ENCODE data around the gene WWC2. TPM values are rescaled to one million over a fixed set of nuclear protein-coding genes. Genes with fewer than 3 reads are reported as not detected.

WWC2 gene
- total RNA-seq, 4 donors from 2014 or later, result 4.6 to 40.4 (median 9.5) TPM

GRCh38 chr4:183306811-183307210, 207.8 kb downstream of the WWC2 start:
- DNase-seq, result no peak
- H3K36me3 ChIP-seq, result no peaks in the 10 kb centered on the region
- no peaks in the 10 kb centered on the region for H3K9me3 ChIP-seq
- no peaks in the 10 kb centered on the region for H3K27me3 ChIP-seq
- TF ChIP-seq POLR2A (IDR thresholded peaks at IDR 0.05) (no peak), CTCF (IDR thresholded peaks at IDR 0.05) (no peak)
- H3K4me1 ChIP-seq, result no peaks in the 10 kb centered on the region
- no peak overlapping the region for H3K27ac ChIP-seq
- no peak overlapping the region for H3K4me3 ChIP-seq

GRCh38 chr4:183312841-183313240, 213.8 kb downstream of the WWC2 start:
- H3K27ac ChIP-seq, result no peak overlapping the region
- no peak for TF ChIP-seq CTCF (IDR thresholded peaks at IDR 0.05)
- no peak for TF ChIP-seq POLR2A (IDR thresholded peaks at IDR 0.05)
- H3K36me3 ChIP-seq, result peaks cover 0 to 7% (median 0%) of the 10 kb centered on the region in 3 donors
- H3K4me1 ChIP-seq, result no peaks in the 10 kb centered on the region
- DNase-seq, result no peak
- no peak overlapping the region for H3K4me3 ChIP-seq
- no peaks in the 10 kb centered on the region for H3K9me3 ChIP-seq
- H3K27me3 ChIP-seq, result no peaks in the 10 kb centered on the region

- no peak overlapping the region for H3K4me3 ChIP-seq
- DNase-seq, result no peak
- peaks cover 0 to 7% (median 0%) of the 10 kb centered on the region in 3 donors for H3K36me3 ChIP-seq
- H3K27me3 ChIP-seq, result no peaks in the 10 kb centered on the region
- TF ChIP-seq POLR2A (IDR thresholded peaks at IDR 0.05), result no peak
- no peak for TF ChIP-seq CTCF (IDR thresholded peaks at IDR 0.05)
- H3K27ac ChIP-seq, result no peak overlapping the region
- H3K4me1 ChIP-seq, result no peaks in the 10 kb centered on the region
- no peaks in the 10 kb centered on the region for H3K9me3 ChIP-seq
These were observed 215.3 kb downstream of the WWC2 start for GRCh38 chr4:183314336-183314735.

GRCh38 chr4:183314806-183315205, 215.7 kb downstream of the WWC2 start:
- H3K4me1 ChIP-seq, result no peaks in the 10 kb centered on the region
- peaks cover 0 to 7% (median 0%) of the 10 kb centered on the region in 3 donors for H3K36me3 ChIP-seq
- no peak overlapping the region for H3K27ac ChIP-seq
- H3K4me3 ChIP-seq, result no peak overlapping the region
- no peaks in the 10 kb centered on the region for H3K9me3 ChIP-seq
- no peak for DNase-seq
- H3K27me3 ChIP-seq, result no peaks in the 10 kb centered on the region
- no peak for TF ChIP-seq CTCF (IDR thresholded peaks at IDR 0.05)
- TF ChIP-seq POLR2A (IDR thresholded peaks at IDR 0.05), result no peak

GRCh38 chr4:183318656-183319055, 219.6 kb downstream of the WWC2 start:
- Histone ChIP-seq H3K9me3 (no peaks in the 10 kb centered on the region), H3K27me3 (no peaks in the 10 kb centered on the region), H3K4me3 (no peak overlapping the region), H3K27ac (no peak overlapping the region), H3K4me1 (no peaks in the 10 kb centered on the region), H3K36me3 (no peaks in the 10 kb centered on the region)
- TF ChIP-seq CTCF (IDR thresholded peaks at IDR 0.05), result no peak
- no peak for TF ChIP-seq POLR2A (IDR thresholded peaks at IDR 0.05)
- no peak for DNase-seq

Measured in Peyer's patch (tissue), 4 donors.